ENCODE results near the gene HAUS8.
"Not testable (repeated sequence)": the region's sequence is repeated elsewhere in the genome, so short reads cannot be mapped to it uniquely, and the experiment has no call there.

Gene HAUS8

DNA sequence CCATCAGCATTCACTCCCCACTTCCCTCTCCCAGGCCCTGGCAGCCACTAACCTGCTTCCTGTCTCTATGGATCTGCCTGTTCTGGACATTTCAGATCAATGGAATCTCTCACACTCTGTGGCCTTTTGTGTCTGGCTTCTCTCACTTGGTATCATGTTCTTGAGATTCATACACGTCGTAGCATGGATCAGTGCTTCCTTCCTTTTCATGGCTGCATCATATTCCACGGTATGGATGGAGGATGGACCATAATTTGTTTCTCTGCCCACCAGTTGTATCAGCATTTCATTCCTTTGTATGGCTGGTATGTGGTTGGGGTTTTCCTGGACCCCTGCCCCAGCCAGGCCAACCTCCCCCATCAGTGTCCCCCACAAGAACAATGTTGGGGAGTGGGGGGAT lies 36.5 kb upstream of the HAUS8 start:
- Histone ChIP-seq H3K4me3 (ENCODE audit: low read length) (no peak overlapping the region), H3K9ac (ENCODE audit: low read length) (no peak overlapping the region), H3K27me3 (ENCODE audit: control insufficient read depth, insufficient read depth, low read length) (no peaks in the 10 kb centered on the region), H3K4me1 (ENCODE audit: control insufficient read depth, low read depth, low read length) (peaks cover 8% of the 10 kb centered on the region), H3K9me3 (ENCODE audit: control insufficient read depth, low read depth, low read length) (no peaks in the 10 kb centered on the region), H3K27ac (ENCODE audit: low read length) (no peak overlapping the region), H3K36me3 (ENCODE audit: control insufficient read depth, low read depth, low read length) (no peaks in the 10 kb centered on the region)

DNA sequence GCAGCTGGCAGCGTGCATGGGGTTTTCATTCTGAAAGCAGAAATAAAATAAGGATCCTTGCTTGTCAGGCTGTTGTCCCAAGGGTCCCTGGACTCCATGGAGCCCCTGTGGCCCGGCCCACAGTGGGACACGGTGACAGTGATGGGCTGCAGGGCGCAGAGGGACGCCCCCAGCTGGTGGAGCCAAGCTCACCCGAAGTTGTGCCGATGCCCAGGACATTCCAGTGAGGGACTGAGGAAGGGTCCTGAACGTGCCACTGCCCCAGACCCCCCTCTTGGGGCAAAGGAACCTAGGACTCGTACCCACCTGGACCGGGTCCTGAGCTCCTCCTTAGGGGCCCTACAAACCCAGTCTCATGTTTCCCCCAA lies 35.3 kb upstream of the HAUS8 start:
- Histone ChIP-seq H3K27me3 (ENCODE audit: control insufficient read depth, insufficient read depth, low read length) (no peaks in the 10 kb centered on the region), H3K4me1 (ENCODE audit: control insufficient read depth, low read depth, low read length) (peaks cover 8% of the 10 kb centered on the region), H3K27ac (ENCODE audit: low read length) (no peak overlapping the region), H3K9ac (ENCODE audit: low read length) (no peak overlapping the region), H3K9me3 (ENCODE audit: control insufficient read depth, low read depth, low read length) (no peaks in the 10 kb centered on the region), H3K4me3 (ENCODE audit: low read length) (no peak overlapping the region), H3K36me3 (ENCODE audit: control insufficient read depth, low read depth, low read length) (no peaks in the 10 kb centered on the region)

DNA sequence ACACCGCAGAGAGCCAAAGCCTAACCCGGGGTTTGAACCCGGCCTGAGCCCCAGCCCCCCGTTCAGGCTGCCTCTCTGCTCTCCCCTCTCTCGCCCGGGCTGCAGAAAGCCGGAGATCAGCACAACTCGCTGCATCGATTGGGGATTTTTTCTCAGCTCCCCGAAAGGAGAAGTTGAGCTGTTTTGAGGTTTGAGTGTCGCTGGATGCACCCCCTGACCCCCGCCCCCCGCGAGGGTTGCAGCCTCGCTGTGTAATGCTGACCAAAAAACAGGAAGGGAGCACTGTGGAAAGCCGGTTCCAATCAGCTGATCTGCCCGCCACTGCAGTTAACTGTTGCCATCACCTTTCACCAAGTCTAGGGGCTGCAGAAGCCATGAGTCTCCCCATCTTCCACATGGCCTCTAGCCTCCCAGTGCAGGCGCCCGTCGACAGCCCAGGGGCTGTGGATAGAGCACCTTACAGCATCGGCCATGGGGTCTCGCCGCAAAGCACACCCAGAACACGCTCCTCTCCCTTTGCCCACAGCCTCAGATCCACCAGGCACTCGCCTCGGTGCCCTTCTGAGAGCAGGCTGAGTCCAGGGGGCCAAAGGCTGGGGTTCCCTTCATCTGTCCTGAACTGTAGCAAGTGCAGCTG lies 34.8 kb upstream of the HAUS8 start:
- no peak overlapping the region for H3K9ac ChIP-seq (ENCODE audit: low read length)
- no peaks in the 10 kb centered on the region for H3K27me3 ChIP-seq (ENCODE audit: control insufficient read depth, insufficient read depth, low read length)
- no peaks in the 10 kb centered on the region for H3K36me3 ChIP-seq (ENCODE audit: control insufficient read depth, low read depth, low read length)
- H3K27ac ChIP-seq (ENCODE audit: low read length), result no peak overlapping the region
- H3K4me3 ChIP-seq (ENCODE audit: low read length), result no peak overlapping the region
- no peaks in the 10 kb centered on the region for H3K9me3 ChIP-seq (ENCODE audit: control insufficient read depth, low read depth, low read length)
- peaks cover 8% of the 10 kb centered on the region for H3K4me1 ChIP-seq (ENCODE audit: control insufficient read depth, low read depth, low read length)

DNA sequence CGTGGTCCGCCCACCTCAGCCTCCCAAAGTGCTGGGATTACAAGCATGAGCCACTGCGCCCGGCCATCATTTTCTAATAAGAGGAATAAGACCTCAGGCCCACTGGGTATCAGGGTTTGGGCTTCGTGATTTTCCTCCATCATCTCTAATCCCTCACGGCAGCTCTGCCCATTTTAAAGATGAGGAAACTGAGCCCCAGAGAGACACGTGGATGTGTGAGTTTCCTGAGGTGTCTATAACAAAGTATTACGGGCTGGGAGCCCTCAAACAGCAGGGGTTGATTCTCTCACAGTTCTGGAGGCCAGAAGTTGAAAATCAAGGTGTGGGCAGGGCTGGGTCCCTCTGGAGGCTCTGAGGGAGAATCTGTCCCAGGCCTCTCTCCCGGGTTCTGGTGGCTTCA lies 34.0 kb upstream of the HAUS8 start:
- Histone ChIP-seq H3K4me3 (ENCODE audit: low read length) (no peak overlapping the region), H3K9ac (ENCODE audit: low read length) (no peak overlapping the region), H3K27ac (ENCODE audit: low read length) (no peak overlapping the region)

DNA sequence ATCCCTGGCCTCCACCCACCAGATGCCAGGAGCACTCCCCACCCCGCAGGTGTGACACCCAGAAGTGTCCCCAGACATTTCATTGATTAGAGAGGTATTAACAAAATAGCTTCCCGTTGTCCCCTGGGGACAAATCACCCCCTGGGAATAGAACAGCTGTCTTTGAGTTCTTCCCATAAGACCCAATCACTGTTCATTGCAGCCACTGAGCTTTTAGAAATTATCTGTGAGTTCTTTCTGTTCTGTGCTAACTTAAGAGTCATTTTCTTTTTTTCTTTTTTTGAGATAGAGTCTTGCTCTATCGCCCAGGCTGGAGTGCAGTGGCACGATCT lies 33.2 kb upstream of the HAUS8 start:
- no peaks in the 10 kb centered on the region for H3K9me3 ChIP-seq (ENCODE audit: control insufficient read depth, low read depth, low read length)
- H3K4me1 ChIP-seq (ENCODE audit: control insufficient read depth, low read depth, low read length), result no peaks in the 10 kb centered on the region
- H3K9ac ChIP-seq (ENCODE audit: low read length), result no peak overlapping the region
- no peaks in the 10 kb centered on the region for H3K27me3 ChIP-seq (ENCODE audit: control insufficient read depth, insufficient read depth, low read length)
- no peaks in the 10 kb centered on the region for H3K36me3 ChIP-seq (ENCODE audit: control insufficient read depth, low read depth, low read length)
- H3K4me3 ChIP-seq (ENCODE audit: low read length), result no peak overlapping the region
- no peak overlapping the region for H3K27ac ChIP-seq (ENCODE audit: low read length)

More for the DNA sequence above, 34.0 kb upstream of the HAUS8 start:
- H3K9me3 ChIP-seq (ENCODE audit: control insufficient read depth, low read depth, low read length), result no peaks in the 10 kb centered on the region
- no peaks in the 10 kb centered on the region for H3K36me3 ChIP-seq (ENCODE audit: control insufficient read depth, low read depth, low read length)
- no peaks in the 10 kb centered on the region for H3K27me3 ChIP-seq (ENCODE audit: control insufficient read depth, insufficient read depth, low read length)
- peaks cover 7% of the 10 kb centered on the region for H3K4me1 ChIP-seq (ENCODE audit: control insufficient read depth, low read depth, low read length)

DNA sequence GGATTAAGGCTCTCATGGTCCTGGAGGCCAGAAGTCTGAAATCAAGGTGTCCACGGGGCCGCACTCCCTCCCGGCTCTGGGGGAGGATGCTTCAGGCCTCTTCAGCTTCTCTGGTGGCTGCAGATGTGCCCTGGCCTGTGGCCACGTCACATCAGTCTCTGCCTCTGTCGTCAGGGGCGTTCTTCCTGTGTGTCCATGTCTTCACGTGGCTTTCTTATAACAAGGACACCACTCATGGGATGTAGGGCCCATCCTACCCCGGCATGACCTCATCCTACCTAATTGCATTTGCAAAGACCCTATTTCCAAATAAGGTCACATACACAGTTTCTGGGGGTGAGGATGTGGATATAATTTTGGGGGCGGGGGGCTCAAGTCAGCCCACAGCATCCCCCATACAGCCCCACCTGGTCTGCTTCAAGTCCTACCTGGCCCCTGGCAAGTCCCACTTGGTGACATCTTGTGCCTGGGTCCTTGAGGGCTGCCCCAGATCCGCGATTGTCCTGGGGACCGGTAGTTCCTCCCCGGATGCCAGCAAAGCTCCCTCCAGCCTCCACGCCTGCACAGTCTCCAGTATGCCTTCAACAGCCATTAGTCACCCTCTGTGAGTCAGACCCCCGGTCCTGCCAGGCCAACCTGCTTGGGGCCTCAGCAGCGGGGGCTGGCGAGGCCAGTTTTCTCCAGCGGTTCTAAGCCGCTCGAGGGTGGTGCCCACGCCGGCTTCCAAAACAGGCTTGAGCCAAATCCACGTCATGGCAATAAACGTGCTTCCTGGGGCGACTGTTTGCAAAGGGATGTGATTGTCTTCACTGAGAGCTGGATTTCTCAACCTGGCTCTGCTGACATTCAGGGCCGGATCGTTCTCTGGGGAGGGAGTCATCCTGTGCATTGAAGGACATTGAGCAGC lies 32.5 kb upstream of the HAUS8 start:
- Histone ChIP-seq H3K9me3 (ENCODE audit: control insufficient read depth, low read depth, low read length) (no peaks in the 10 kb centered on the region), H3K4me3 (ENCODE audit: low read length) (no peak overlapping the region), H3K27ac (ENCODE audit: low read length) (no peak overlapping the region), H3K27me3 (ENCODE audit: control insufficient read depth, insufficient read depth, low read length) (no peaks in the 10 kb centered on the region), H3K36me3 (ENCODE audit: control insufficient read depth, low read depth, low read length) (no peaks in the 10 kb centered on the region), H3K9ac (ENCODE audit: low read length) (no peak overlapping the region), H3K4me1 (ENCODE audit: control insufficient read depth, low read depth, low read length) (no peaks in the 10 kb centered on the region)

DNA sequence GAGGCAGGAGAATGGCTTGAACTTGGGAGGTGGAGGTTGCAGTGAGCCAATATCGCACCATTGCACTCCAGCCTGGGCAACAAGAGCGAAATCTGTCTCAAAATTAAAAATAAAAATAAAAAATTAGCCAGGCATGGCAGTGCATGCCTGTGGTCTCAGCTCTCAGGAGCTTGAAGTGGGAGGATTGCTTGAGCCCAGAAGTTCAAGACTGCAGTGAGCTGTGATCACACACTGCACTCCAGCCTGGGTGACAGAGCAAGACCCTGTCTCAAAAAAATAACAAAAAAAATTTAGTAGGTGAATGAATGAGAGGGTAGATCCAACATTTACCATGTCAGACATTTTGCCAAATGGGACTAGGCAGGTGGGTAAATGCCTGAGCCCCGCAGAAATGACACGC lies 31.7 kb upstream of the HAUS8 start:
- not testable (repeated sequence) for H3K36me3 ChIP-seq (ENCODE audit: control insufficient read depth, low read depth, low read length); H3K9me3 ChIP-seq (ENCODE audit: control insufficient read depth, low read depth, low read length); H3K27me3 ChIP-seq (ENCODE audit: control insufficient read depth, insufficient read depth, low read length); H3K4me3 ChIP-seq (ENCODE audit: low read length); H3K4me1 ChIP-seq (ENCODE audit: control insufficient read depth, low read depth, low read length); H3K27ac ChIP-seq (ENCODE audit: low read length); H3K9ac ChIP-seq (ENCODE audit: low read length)

DNA sequence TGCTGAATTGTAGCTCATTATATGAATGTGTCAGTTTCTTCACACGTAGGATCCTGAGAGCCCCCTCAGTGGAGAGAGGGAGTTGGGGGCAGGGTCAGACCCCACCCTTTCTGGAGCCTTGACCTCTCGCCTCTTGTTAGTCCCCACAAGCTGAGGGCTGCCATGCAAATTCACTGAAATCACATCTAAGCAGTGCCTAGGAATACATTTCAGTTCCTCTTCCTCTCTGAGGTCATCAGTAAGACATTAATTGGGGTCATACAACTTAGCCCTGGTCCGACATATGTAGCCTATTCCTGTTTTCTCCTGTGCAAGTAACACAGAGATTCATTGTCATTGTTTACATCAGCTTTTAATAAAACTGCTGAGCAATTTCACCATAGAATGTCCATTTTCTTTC lies 30.3 kb upstream of the HAUS8 start:
- Histone ChIP-seq H3K27ac (ENCODE audit: low read length) (no peak overlapping the region), H3K4me3 (ENCODE audit: low read length) (no peak overlapping the region), H3K27me3 (ENCODE audit: control insufficient read depth, insufficient read depth, low read length) (no peaks in the 10 kb centered on the region), H3K4me1 (ENCODE audit: control insufficient read depth, low read depth, low read length) (no peaks in the 10 kb centered on the region), H3K9me3 (ENCODE audit: control insufficient read depth, low read depth, low read length) (no peaks in the 10 kb centered on the region), H3K9ac (ENCODE audit: low read length) (no peak overlapping the region), H3K36me3 (ENCODE audit: control insufficient read depth, low read depth, low read length) (peaks cover 11% of the 10 kb centered on the region)

DNA sequence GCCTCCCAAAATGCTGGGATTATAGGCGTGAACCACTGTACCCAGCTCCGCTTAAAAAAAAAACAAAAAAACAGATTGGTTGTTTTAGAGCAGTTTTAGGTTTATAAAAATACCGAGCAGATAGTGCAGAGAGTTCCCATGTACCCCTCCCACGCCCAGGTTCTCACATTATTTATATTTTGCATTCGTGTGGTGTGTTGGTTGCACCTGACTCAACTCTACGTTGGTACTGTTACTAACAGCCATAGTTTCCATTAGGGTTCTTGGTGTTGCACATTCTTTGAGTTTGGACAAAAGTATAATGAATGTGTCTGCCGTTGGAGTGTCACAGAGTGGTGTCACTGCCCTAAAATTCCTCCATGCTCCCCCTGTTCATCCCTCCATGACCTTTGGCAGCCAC lies 29.4 kb upstream of the HAUS8 start:
- H3K4me3 ChIP-seq (ENCODE audit: low read length), result no peak overlapping the region
- no peaks in the 10 kb centered on the region for H3K27me3 ChIP-seq (ENCODE audit: control insufficient read depth, insufficient read depth, low read length)
- H3K4me1 ChIP-seq (ENCODE audit: control insufficient read depth, low read depth, low read length), result no peaks in the 10 kb centered on the region
- peaks cover 11% of the 10 kb centered on the region for H3K36me3 ChIP-seq (ENCODE audit: control insufficient read depth, low read depth, low read length)
- H3K9me3 ChIP-seq (ENCODE audit: control insufficient read depth, low read depth, low read length), result no peaks in the 10 kb centered on the region
- H3K9ac ChIP-seq (ENCODE audit: low read length), result no peak overlapping the region
- no peak overlapping the region for H3K27ac ChIP-seq (ENCODE audit: low read length)

DNA sequence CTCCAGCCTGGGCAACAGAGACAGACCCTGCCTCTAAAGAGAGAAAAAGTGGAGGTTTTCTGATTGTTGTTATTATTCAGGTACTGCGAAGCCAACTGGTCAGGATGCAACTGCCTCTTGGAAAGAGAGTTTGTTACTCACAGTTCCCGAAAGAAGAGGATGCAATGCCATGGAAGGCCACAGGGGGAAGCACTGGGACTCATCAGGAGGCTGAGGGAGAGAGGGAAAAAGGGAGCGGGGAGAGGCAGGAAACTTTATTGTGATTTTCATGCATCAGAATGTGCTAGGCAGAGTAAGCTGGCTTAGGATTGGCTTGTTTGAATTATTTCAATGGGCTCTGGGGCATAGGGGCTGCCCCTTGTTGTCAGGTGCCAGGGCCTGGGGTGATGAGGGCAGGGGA lies 27.9 kb upstream of the HAUS8 start:
- H3K27ac ChIP-seq (ENCODE audit: low read length), result no peak overlapping the region
- H3K4me1 ChIP-seq (ENCODE audit: control insufficient read depth, low read depth, low read length), result no peaks in the 10 kb centered on the region
- H3K27me3 ChIP-seq (ENCODE audit: control insufficient read depth, insufficient read depth, low read length), result no peaks in the 10 kb centered on the region
- no peak overlapping the region for H3K4me3 ChIP-seq (ENCODE audit: low read length)
- no peak overlapping the region for H3K9ac ChIP-seq (ENCODE audit: low read length)
- peaks cover 11% of the 10 kb centered on the region for H3K36me3 ChIP-seq (ENCODE audit: control insufficient read depth, low read depth, low read length)
- H3K9me3 ChIP-seq (ENCODE audit: control insufficient read depth, low read depth, low read length), result no peaks in the 10 kb centered on the region

DNA sequence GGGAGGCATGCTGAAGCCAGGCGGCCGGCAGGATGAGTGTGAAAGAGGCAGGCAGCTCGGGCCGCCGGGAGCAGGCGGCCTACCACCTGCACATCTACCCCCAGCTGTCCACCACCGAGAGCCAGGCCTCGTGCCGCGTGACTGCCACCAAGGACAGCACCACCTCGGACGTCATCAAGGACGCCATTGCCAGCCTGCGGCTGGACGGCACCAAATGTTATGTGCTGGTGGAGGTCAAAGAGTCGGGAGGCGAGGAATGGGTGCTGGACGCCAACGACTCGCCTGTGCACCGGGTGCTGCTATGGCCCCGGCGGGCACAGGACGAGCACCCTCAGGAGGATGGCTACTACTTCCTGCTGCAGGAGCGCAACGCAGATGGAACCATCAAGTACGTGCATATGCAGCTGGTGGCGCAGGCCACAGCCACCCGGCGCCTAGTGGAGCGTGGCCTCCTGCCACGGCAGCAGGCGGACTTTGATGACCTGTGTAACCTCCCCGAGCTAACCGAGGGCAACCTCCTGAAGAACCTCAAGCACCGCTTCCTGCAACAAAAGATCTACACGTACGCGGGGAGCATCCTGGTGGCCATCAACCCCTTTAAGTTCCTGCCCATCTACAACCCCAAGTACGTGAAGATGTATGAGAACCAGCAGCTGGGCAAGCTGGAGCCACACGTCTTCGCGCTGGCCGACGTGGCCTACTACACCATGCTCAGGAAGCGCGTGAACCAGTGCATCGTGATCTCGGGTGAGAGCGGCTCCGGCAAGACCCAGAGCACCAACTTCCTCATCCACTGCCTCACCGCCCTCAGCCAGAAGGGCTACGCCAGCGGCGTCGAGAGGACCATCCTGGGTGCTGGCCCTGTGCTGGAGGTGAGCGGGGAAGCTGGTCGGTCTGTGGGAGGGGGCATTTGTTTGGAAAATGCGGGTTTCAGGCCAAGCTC lies 26.7 kb upstream of the HAUS8 start:
- Histone ChIP-seq H3K27me3 (ENCODE audit: control insufficient read depth, insufficient read depth, low read length) (no peaks in the 10 kb centered on the region), H3K36me3 (ENCODE audit: control insufficient read depth, low read depth, low read length) (peaks cover 11% of the 10 kb centered on the region), H3K27ac (ENCODE audit: low read length) (no peak overlapping the region), H3K4me1 (ENCODE audit: control insufficient read depth, low read depth, low read length) (no peaks in the 10 kb centered on the region), H3K4me3 (ENCODE audit: low read length) (no peak overlapping the region), H3K9ac (ENCODE audit: low read length) (no peak overlapping the region), H3K9me3 (ENCODE audit: control insufficient read depth, low read depth, low read length) (no peaks in the 10 kb centered on the region)
